ENCODE results near the gene TOMM5.

Gene TOMM5

GRCh38 chr9:37575921-37576721, 16.3 kb downstream of the TOMM5 start, which contains the start of gene FBXO10:
TSS of gene FBXO10 (minus strand) at chr9:37576380. CDS start at chr9:37541768, 34,612 bp downstream.
- Histone ChIP-seq H2BK12ac (ENCODE audit: low read length) (no peak within 1 kb of the TSS), H3K14ac (ENCODE audit: low read length) (peak within 1 kb of the TSS; percentile 65), H2BK5ac (ENCODE audit: low read length) (peak within 1 kb of the TSS; percentile 91), H3K4me1 (ENCODE audit: control insufficient read depth in 2 of 2, insufficient read depth in 1 of 2, low read depth in 1 of 2, low read length in 2 of 2) (peaks cover 14 to 22% of the 10 kb centered on the region in 2 donors), H3K9me3 (replicated peaks in 1 of 2; ENCODE audit: control insufficient read depth in 2 of 2, insufficient read depth in 1 of 2, low read depth in 1 of 2, low read length in 2 of 2) (peaks cover 0 to 9% of the 10 kb centered on the region in 2 donors), H3K27ac (replicated peaks; ENCODE audit: low read length) (peak within 1 kb of the TSS; percentile 55), H3K9ac (ENCODE audit: low read depth, low read length, poor library complexity) (peak within 1 kb of the TSS; percentile 91), H2BK15ac (ENCODE audit: low read length) (peak within 1 kb of the TSS; percentile 84), H3K36me3 (replicated peaks in 1 of 2; ENCODE audit: control insufficient read depth in 2 of 2, insufficient read depth in 2 of 2, low read length in 2 of 2) (peaks cover 1 to 46% of the 10 kb centered on the region in 2 donors), H3K27me3 (ENCODE audit: control insufficient read depth in 3 of 3, insufficient read depth in 3 of 3, low read depth in 1 of 3, low read length in 3 of 3) (no peaks in the 10 kb centered on the region), H4K8ac (ENCODE audit: low read depth, low read length) (no peak within 1 kb of the TSS), H3K23ac (ENCODE audit: low read depth, low read length, poor library complexity) (peak within 1 kb of the TSS; percentile 49), H4K91ac (ENCODE audit: low read depth, low read length, poor library complexity) (no peak within 1 kb of the TSS), H3K79me1 (ENCODE audit: low read depth, low read length) (peaks cover 4% of the 10 kb centered on the region), H3K4me3 (ENCODE audit: low read length in 2 of 2) (peak within 1 kb of the TSS; percentile 67 to 87), H2AK5ac (ENCODE audit: low read depth, low read length) (no peak within 1 kb of the TSS), H2AFZ (ENCODE audit: low read length) (peak within 1 kb of the TSS; percentile 96), H2BK120ac (ENCODE audit: low read depth, low read length) (peak within 1 kb of the TSS; percentile 34), H3K18ac (ENCODE audit: low read length) (peak within 1 kb of the TSS; percentile 95), H3K4ac (ENCODE audit: low read length) (no peak within 1 kb of the TSS), H3K4me2 (ENCODE audit: insufficient read depth, low read length, poor library complexity, severe bottlenecking) (peak within 1 kb of the TSS; percentile 97)
- WGBS, 2 donors (ENCODE audit: extremely low coverage in 2 of 2, insufficient read length in 2 of 2, insufficient replicate concordance in 1 of 2): no CpG with 5 or more reads among the region's 81 CpGs
- DNase-seq (ENCODE audit: low spot score): peak; percentile 79

GRCh38 chr9:37575511-37575914, 16.9 kb downstream of the TOMM5 start:
- peaks cover 0 to 9% of the 10 kb centered on the region in 2 donors for H3K9me3 ChIP-seq (replicated peaks in 1 of 2; ENCODE audit: control insufficient read depth in 2 of 2, insufficient read depth in 1 of 2, low read depth in 1 of 2, low read length in 2 of 2)
- no peak for DNase-seq (ENCODE audit: low spot score)
- no peak overlapping the region for H4K91ac ChIP-seq (ENCODE audit: low read depth, low read length, poor library complexity)
- H3K79me1 ChIP-seq (ENCODE audit: low read depth, low read length): peaks cover 4% of the 10 kb centered on the region
- H3K27me3 ChIP-seq (ENCODE audit: control insufficient read depth in 3 of 3, insufficient read depth in 3 of 3, low read depth in 1 of 3, low read length in 3 of 3): no peaks in the 10 kb centered on the region
- peaks cover under 1 to 43% of the 10 kb centered on the region in 2 donors for H3K36me3 ChIP-seq (replicated peaks in 1 of 2; ENCODE audit: control insufficient read depth in 2 of 2, insufficient read depth in 2 of 2, low read length in 2 of 2)
- no peak overlapping the region for H3K23ac ChIP-seq (ENCODE audit: low read depth, low read length, poor library complexity)
- H2AFZ ChIP-seq (ENCODE audit: low read length): peak overlapping the region; percentile 96
- H3K9ac ChIP-seq (ENCODE audit: low read depth, low read length, poor library complexity): peak overlapping the region; percentile 91
- peak overlapping the region; percentile 67 to 87 for H3K4me3 ChIP-seq (ENCODE audit: low read length in 2 of 2)
- WGBS, 2 donors (ENCODE audit: extremely low coverage in 2 of 2, insufficient read length in 2 of 2, insufficient replicate concordance in 1 of 2): no CpG with 5 or more reads among the region's 5 CpGs
- H2BK12ac ChIP-seq (ENCODE audit: low read length): no peak overlapping the region
- peak overlapping the region; percentile 97 for H3K4me2 ChIP-seq (ENCODE audit: insufficient read depth, low read length, poor library complexity, severe bottlenecking)
- H2AK5ac ChIP-seq (ENCODE audit: low read depth, low read length): no peak overlapping the region
- peak overlapping the region; percentile 91 for H2BK5ac ChIP-seq (ENCODE audit: low read length)
- no peak overlapping the region for H3K27ac ChIP-seq (replicated peaks; ENCODE audit: low read length)
- peak overlapping the region; percentile 84 for H2BK15ac ChIP-seq (ENCODE audit: low read length)
- H3K14ac ChIP-seq (ENCODE audit: low read length): peak overlapping the region; percentile 65
- peaks cover 14 to 22% of the 10 kb centered on the region in 2 donors for H3K4me1 ChIP-seq (ENCODE audit: control insufficient read depth in 2 of 2, insufficient read depth in 1 of 2, low read depth in 1 of 2, low read length in 2 of 2)
- H3K4ac ChIP-seq (ENCODE audit: low read length): no peak overlapping the region
- peak overlapping the region; percentile 95 for H3K18ac ChIP-seq (ENCODE audit: low read length)
- H4K8ac ChIP-seq (ENCODE audit: low read depth, low read length): no peak overlapping the region
- peak overlapping the region; percentile 34 for H2BK120ac ChIP-seq (ENCODE audit: low read depth, low read length)

GRCh38 chr9:37575001-37575400, 17.4 kb downstream of the TOMM5 start:
- Histone ChIP-seq H3K27ac (replicated peaks; ENCODE audit: low read length) (peak overlapping the region; percentile 21), H2AFZ (ENCODE audit: low read length) (no peak overlapping the region), H2BK15ac (ENCODE audit: low read length) (no peak overlapping the region), H4K8ac (ENCODE audit: low read depth, low read length) (no peak overlapping the region), H3K18ac (ENCODE audit: low read length) (no peak overlapping the region), H2BK5ac (ENCODE audit: low read length) (no peak overlapping the region), H3K4me2 (ENCODE audit: insufficient read depth, low read length, poor library complexity, severe bottlenecking) (peak overlapping the region; percentile 97), H2BK120ac (ENCODE audit: low read depth, low read length) (no peak overlapping the region), H3K9ac (ENCODE audit: low read depth, low read length, poor library complexity) (no peak overlapping the region), H3K4ac (ENCODE audit: low read length) (no peak overlapping the region), H3K14ac (ENCODE audit: low read length) (no peak overlapping the region), H4K91ac (ENCODE audit: low read depth, low read length, poor library complexity) (no peak overlapping the region), H3K36me3 (replicated peaks in 1 of 2; ENCODE audit: control insufficient read depth in 2 of 2, insufficient read depth in 2 of 2, low read length in 2 of 2) (peaks cover 0 to 39% of the 10 kb centered on the region in 2 donors), H3K4me1 (ENCODE audit: control insufficient read depth in 2 of 2, insufficient read depth in 1 of 2, low read depth in 1 of 2, low read length in 2 of 2) (peaks cover 14 to 22% of the 10 kb centered on the region in 2 donors), H3K9me3 (replicated peaks in 1 of 2; ENCODE audit: control insufficient read depth in 2 of 2, insufficient read depth in 1 of 2, low read depth in 1 of 2, low read length in 2 of 2) (peaks cover 0 to 9% of the 10 kb centered on the region in 2 donors), H3K79me1 (ENCODE audit: low read depth, low read length) (peaks cover 4% of the 10 kb centered on the region), H2BK12ac (ENCODE audit: low read length) (no peak overlapping the region), H2AK5ac (ENCODE audit: low read depth, low read length) (no peak overlapping the region), H3K23ac (ENCODE audit: low read depth, low read length, poor library complexity) (no peak overlapping the region), H3K27me3 (ENCODE audit: control insufficient read depth in 3 of 3, insufficient read depth in 3 of 3, low read depth in 1 of 3, low read length in 3 of 3) (no peaks in the 10 kb centered on the region), H3K4me3 (ENCODE audit: low read length in 2 of 2) (peak overlapping the region in 1 of 2 donors; percentile 67)
- no CpG with 5 or more reads among the region's 5 CpGs for WGBS, 2 donors (ENCODE audit: extremely low coverage in 2 of 2, insufficient read length in 2 of 2, insufficient replicate concordance in 1 of 2)
- DNase-seq (ENCODE audit: low spot score): no peak

GRCh38 chr9:37574241-37574721, 18.1 kb downstream of the TOMM5 start:
- Histone ChIP-seq H3K4ac (ENCODE audit: low read length) (no peak overlapping the region), H3K27ac (replicated peaks; ENCODE audit: low read length) (peak overlapping the region; percentile 47), H3K9me3 (replicated peaks in 1 of 2; ENCODE audit: control insufficient read depth in 2 of 2, insufficient read depth in 1 of 2, low read depth in 1 of 2, low read length in 2 of 2) (peaks cover 0 to 9% of the 10 kb centered on the region in 2 donors), H2BK120ac (ENCODE audit: low read depth, low read length) (no peak overlapping the region), H2AFZ (ENCODE audit: low read length) (no peak overlapping the region), H3K36me3 (replicated peaks in 1 of 2; ENCODE audit: control insufficient read depth in 2 of 2, insufficient read depth in 2 of 2, low read length in 2 of 2) (peaks cover 0 to 41% of the 10 kb centered on the region in 2 donors), H3K4me3 (ENCODE audit: low read length in 2 of 2) (no peak overlapping the region), H3K79me1 (ENCODE audit: low read depth, low read length) (peaks cover 4% of the 10 kb centered on the region), H3K14ac (ENCODE audit: low read length) (no peak overlapping the region), H2BK15ac (ENCODE audit: low read length) (no peak overlapping the region), H4K8ac (ENCODE audit: low read depth, low read length) (no peak overlapping the region), H3K18ac (ENCODE audit: low read length) (no peak overlapping the region), H3K27me3 (ENCODE audit: control insufficient read depth in 3 of 3, insufficient read depth in 3 of 3, low read depth in 1 of 3, low read length in 3 of 3) (no peaks in the 10 kb centered on the region), H4K91ac (ENCODE audit: low read depth, low read length, poor library complexity) (no peak overlapping the region), H2AK5ac (ENCODE audit: low read depth, low read length) (no peak overlapping the region), H2BK5ac (ENCODE audit: low read length) (no peak overlapping the region), H2BK12ac (ENCODE audit: low read length) (no peak overlapping the region), H3K4me2 (ENCODE audit: insufficient read depth, low read length, poor library complexity, severe bottlenecking) (no peak overlapping the region), H3K23ac (ENCODE audit: low read depth, low read length, poor library complexity) (no peak overlapping the region), H3K4me1 (ENCODE audit: control insufficient read depth in 2 of 2, insufficient read depth in 1 of 2, low read depth in 1 of 2, low read length in 2 of 2) (peaks cover 14 to 22% of the 10 kb centered on the region in 2 donors), H3K9ac (ENCODE audit: low read depth, low read length, poor library complexity) (no peak overlapping the region)
- no CpG with 5 or more reads among the region's 5 CpGs for WGBS, 2 donors (ENCODE audit: extremely low coverage in 2 of 2, insufficient read length in 2 of 2, insufficient replicate concordance in 1 of 2)
- DNase-seq (ENCODE audit: low spot score): no peak
